ENCODE results near the gene LRRC42. TPM values are rescaled to one million over a fixed set of nuclear protein-coding genes. Genes with fewer than 3 reads are reported as not detected.

The LRRC42 gene
- total and polyA plus RNA-seq, 10 of the 15 experiments (the other 5 are each of a cell fraction or from before 2014, with no cell fraction given): 11.0 to 34.4 (median 23.0) TPM

- CTCF ChIA-PET: interaction anchor here (0.7 to 1.7 kb wide), 7 partner anchors 18 to 101 kb away, joined by 3 to 6 read pairs (median 3); no protein-coding TSS in a partner anchor
- RAD21 ChIA-PET (ENCODE audit: unreplicated experiment): interaction anchor here (0.8 to 2.8 kb wide), 3 partner anchors 28 to 45 kb away, joined by 3 to 6 read pairs (median 4); no protein-coding TSS in a partner anchor
- SMC1A ChIA-PET (ENCODE audit: uncharacterized antibody, unreplicated experiment): interaction anchor here (1.2 to 2.7 kb wide), 5 partner anchors 11 to 52 kb away, joined by 3 to 13 read pairs (median 5); no protein-coding TSS in a partner anchor
These were observed 32.7 kb upstream of the LRRC42 start for GRCh38 chr1:53913352-53914033.

More at GRCh38 chr1:53913352-53914033, 32.7 kb upstream of the LRRC42 start:
- WGBS (ENCODE audit: insufficient coverage, insufficient replicate concordance, low lambda C conversion rate, missing lambda C conversion rate): 100% methylated on average over 5 of the region's 5 CpGs
- Histone ChIP-seq H4K20me1 (ENCODE audit: control insufficient read depth, insufficient read depth) (no peaks in the 10 kb centered on the region), H3K4me3 (no peak overlapping the region), H3K9ac (ENCODE audit: control insufficient read depth, insufficient read depth, low read length) (no peak overlapping the region), H3K27me3 (replicated peaks in 1 of 2; ENCODE audit: control insufficient read depth in 2 of 2, insufficient read depth in 2 of 2, low read length in 1 of 2) (no peaks in the 10 kb centered on the region), H3K4me1 (ENCODE audit: control insufficient read depth, insufficient read depth, low read length) (no peaks in the 10 kb centered on the region), H3K9me3 (replicated peaks; ENCODE audit: control insufficient read depth, insufficient read depth, low read length) (no peaks in the 10 kb centered on the region), H3K4me2 (ENCODE audit: control insufficient read depth, insufficient read depth) (no peak overlapping the region), H2AFZ (ENCODE audit: control insufficient read depth, low read depth, low read length) (no peak overlapping the region), H3K36me3 (ENCODE audit: control insufficient read depth in 2 of 2, insufficient read depth in 2 of 2, low read length in 1 of 2) (peaks cover 0 to 9% of the 10 kb centered on the region in 2 experiments; a peak in 1 of 4 replicates), H3K79me2 (ENCODE audit: control insufficient read depth, insufficient read depth, low read length) (no peaks in the 10 kb centered on the region), H3K27ac (ENCODE audit: control insufficient read depth, insufficient read depth) (no peak overlapping the region)
- in situ Hi-C loops (cut with MboI): no loop called here
- intact Hi-C loops (cut with micrococcal nuclease; ENCODE audit: unreplicated experiment): no loop called here
- BruUV-seq (replicated peaks): no TSS peak
- no peak for DNase-seq (ENCODE audit: low read depth, low spot score)
- POLR2A ChIA-PET: no interaction called here
- no peak for FAIRE-seq
- no peak for ATAC-seq
- TF ChIP-seq EP300 (IDR thresholded peaks at IDR 0.05; ENCODE audit: borderline replicate concordance in 1 of 2, control insufficient read depth in 1 of 2, low read depth in 2 of 2, low read length in 2 of 2) (no peak), EGR1 (IDR thresholded peaks at IDR 0.05; ENCODE audit: borderline replicate concordance in 1 of 2, low read depth in 2 of 2, low read length in 2 of 2) (no peak), RAD21 (IDR thresholded peaks at IDR 0.05; ENCODE audit: insufficient read depth, low read depth, low read length) (peak; percentile 2; the same call in 1 of the 2 replicates), CTCF (IDR thresholded peaks at IDR 0.05 in 2 of 3, conservative IDR thresholded peaks at IDR 0.05 in 1 of 3; ENCODE audit: control insufficient read depth in 2 of 3, extremely low read depth in 1 of 3, insufficient read depth in 1 of 3, low read depth in 3 of 3, low read length in 3 of 3) (peak in 1 of 3 experiments; percentile 18; a peak in 1 of 6 replicates), BCLAF1 (IDR thresholded peaks at IDR 0.05) (no peak)
